ENCODE results near the gene VEGFD.

VEGFD gene

DNA sequence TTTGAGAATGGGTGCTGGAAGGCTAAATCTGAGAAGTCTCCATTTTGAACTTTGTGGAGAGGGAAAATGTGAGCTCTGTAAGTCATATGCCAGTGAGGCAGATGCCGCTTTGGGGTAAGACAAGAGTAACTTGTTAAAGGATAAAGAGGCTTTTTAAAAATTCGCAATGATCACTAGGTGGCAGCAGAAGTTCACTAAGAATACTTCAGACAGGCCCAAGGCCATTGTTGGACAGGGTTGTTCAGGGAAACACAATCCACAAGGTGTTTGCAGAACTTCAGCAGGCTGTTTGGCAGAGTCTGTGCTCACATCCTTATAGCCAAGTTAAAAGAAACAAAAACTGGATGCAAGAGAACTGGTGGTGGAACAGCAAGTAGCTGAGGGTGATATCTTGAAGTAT is 35.2 kb downstream of the VEGFD start:
- in situ Hi-C loops (cut with MboI; ENCODE audit: low sequenced_read_pairs, unreplicated experiment): loop anchor here (10.0 kb wide), 2 partner anchors 126 to 226 kb away; no protein-coding TSS in a partner anchor
- peak; percentile 35 for DNase-seq (ENCODE audit: low spot score)
- TF ChIP-seq, protein P1, sequence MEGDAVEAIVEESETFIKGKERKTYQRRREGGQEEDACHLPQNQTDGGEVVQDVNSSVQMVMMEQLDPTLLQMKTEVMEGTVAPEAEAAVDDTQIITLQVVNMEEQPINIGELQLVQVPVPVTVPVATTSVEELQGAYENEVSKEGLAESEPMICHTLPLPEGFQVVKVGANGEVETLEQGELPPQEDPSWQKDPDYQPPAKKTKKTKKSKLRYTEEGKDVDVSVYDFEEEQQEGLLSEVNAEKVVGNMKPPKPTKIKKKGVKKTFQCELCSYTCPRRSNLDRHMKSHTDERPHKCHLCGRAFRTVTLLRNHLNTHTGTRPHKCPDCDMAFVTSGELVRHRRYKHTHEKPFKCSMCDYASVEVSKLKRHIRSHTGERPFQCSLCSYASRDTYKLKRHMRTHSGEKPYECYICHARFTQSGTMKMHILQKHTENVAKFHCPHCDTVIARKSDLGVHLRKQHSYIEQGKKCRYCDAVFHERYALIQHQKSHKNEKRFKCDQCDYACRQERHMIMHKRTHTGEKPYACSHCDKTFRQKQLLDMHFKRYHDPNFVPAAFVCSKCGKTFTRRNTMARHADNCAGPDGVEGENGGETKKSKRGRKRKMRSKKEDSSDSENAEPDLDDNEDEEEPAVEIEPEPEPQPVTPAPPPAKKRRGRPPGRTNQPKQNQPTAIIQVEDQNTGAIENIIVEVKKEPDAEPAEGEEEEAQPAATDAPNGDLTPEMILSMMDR (IDR thresholded peaks at IDR 0.05; ENCODE audit: borderline replicate concordance, control extremely low read depth, extremely low read depth, insufficient read depth, missing control alignments): peak; percentile 40

DNA sequence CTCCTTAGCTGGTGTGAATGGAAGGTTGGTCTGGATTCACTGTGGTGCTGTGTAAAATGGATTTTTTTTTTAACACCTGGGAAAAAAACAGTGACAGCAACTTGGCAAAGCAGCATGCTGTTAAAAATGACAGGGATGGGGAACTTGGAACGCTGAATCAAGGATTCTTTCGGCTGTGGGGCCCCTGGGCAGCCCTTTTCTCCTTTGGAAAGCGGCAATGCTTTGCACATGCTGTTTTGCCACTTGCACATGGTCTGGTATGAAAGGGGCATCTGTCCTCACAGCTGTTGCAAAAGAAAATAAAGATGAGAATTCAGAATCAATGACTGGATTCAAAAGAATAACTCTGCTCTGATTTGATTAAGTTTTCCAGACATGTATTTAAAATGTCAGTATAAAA is 38.2 kb downstream of the VEGFD start:
- TF ChIP-seq, protein P1 (IDR thresholded peaks at IDR 0.05; ENCODE audit: borderline replicate concordance, control extremely low read depth, extremely low read depth, insufficient read depth, missing control alignments): no peak
- in situ Hi-C loops (cut with MboI; ENCODE audit: low sequenced_read_pairs, unreplicated experiment): loop anchor here (10.0 kb wide), 2 partner anchors 129 to 229 kb away; no protein-coding TSS in a partner anchor

DNA sequence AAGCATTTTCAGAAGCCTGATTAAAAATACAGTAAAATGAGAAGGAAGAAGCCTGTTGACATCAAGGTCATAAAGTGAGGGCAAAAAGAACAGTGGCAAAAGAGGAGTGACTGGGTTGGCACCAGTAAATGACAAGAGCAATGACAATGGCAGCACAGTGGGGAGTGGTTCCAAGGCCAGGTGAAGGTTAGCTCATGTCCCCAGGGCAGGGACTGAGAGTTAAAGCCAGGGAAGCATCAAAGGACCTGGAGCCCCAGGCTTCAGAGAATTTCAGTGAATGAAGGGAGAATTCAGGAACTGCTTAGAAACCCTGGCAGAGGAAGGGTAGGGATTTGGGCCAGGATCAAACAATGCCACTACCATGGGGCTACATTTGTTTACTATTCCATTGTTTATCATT is 40.1 kb downstream of the VEGFD start:
- DNase-seq (ENCODE audit: low spot score): no peak

More for the DNA sequence above, 38.2 kb downstream of the VEGFD start:
- no peak for DNase-seq (ENCODE audit: low spot score)

DNA sequence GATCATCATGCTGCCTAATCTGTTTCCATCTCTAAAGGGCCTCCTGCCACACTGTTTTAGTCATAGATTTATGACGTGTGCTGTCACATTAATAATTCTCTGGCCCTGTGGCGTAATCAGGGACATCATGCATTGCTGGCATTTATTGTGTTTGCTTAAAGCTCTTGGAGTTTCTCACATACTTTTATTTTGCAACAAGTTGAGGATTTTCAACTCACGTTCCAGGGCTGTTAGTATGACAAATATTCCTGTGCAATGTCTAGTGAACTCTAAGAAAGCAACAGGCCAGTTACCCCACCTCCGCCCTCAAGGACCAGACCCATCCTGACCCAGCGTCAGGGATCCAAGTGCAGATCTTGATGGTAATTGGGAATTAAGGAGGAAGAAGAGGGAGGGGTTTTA is 41.1 kb downstream of the VEGFD start:
- TF ChIP-seq, protein P1 (IDR thresholded peaks at IDR 0.05; ENCODE audit: borderline replicate concordance, control extremely low read depth, extremely low read depth, insufficient read depth, missing control alignments): no peak
- no peak for DNase-seq (ENCODE audit: low spot score)
- in situ Hi-C loops (cut with MboI; ENCODE audit: low sequenced_read_pairs, unreplicated experiment): loop anchor here (10.0 kb wide), 2 partner anchors 132 to 232 kb away; no protein-coding TSS in a partner anchor

More for the DNA sequence above, 40.1 kb downstream of the VEGFD start:
- TF ChIP-seq, protein P1 (IDR thresholded peaks at IDR 0.05; ENCODE audit: borderline replicate concordance, control extremely low read depth, extremely low read depth, insufficient read depth, missing control alignments): no peak
- in situ Hi-C loops (cut with MboI; ENCODE audit: low sequenced_read_pairs, unreplicated experiment): loop anchor here (10.0 kb wide), 2 partner anchors 131 to 231 kb away; no protein-coding TSS in a partner anchor

DNA sequence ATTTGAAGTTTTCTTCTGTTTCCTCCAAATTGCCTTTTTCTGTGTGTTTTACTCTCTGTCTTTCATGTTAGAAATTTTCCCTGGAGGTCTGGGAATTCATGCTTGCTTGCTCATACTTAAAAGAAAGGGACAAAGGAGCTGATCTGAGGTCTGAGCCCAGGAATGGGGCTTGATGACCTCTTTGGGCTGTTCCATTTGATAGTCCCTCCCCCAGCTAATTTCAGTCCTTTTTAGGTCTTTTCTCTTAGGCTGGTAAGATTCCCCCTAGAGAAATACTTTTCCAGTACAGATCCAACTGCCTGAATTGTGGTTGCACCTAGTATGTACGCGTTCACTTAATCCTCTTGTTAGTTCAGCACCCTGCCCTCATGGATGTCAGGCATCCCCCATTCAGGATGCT is 43.3 kb downstream of the VEGFD start:
- TF ChIP-seq, protein P1 (IDR thresholded peaks at IDR 0.05; ENCODE audit: borderline replicate concordance, control extremely low read depth, extremely low read depth, insufficient read depth, missing control alignments): no peak
- no peak for DNase-seq (ENCODE audit: low spot score)
- in situ Hi-C loops (cut with MboI; ENCODE audit: low sequenced_read_pairs, unreplicated experiment): loop anchor here (10.0 kb wide), 2 partner anchors 134 to 234 kb away; no protein-coding TSS in a partner anchor

DNA sequence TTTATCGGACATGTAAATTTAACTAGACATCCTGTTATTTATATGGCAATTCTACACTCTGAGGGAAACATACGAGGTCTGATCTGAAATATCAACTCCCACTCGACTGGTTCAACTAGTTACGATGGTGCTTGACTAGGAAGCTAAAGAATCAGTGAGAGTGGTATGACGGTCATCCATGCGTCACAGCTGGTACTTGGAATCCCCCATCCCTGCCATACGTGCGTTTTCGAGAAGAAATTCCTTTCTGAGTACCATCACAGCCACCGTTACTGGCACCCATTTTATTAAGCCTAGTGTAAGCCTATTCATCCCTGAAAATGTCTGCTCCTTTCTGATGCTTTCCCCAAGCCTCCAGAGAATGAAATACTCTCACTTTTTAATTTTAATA is 48.2 kb downstream of the VEGFD start:
- no peak for DNase-seq (ENCODE audit: low spot score)
- in situ Hi-C loops (cut with MboI; ENCODE audit: low sequenced_read_pairs, unreplicated experiment): no loop called here
- TF ChIP-seq, protein P1 (IDR thresholded peaks at IDR 0.05; ENCODE audit: borderline replicate concordance, control extremely low read depth, extremely low read depth, insufficient read depth, missing control alignments): no peak

All from GM13976 (cell line).